ENCODE data around the gene ZCCHC7. TPM values are rescaled to one million over a fixed set of nuclear protein-coding genes. Genes with fewer than 3 reads are reported as not detected.

Gene ZCCHC7
- total and polyA plus RNA-seq, 10 of the 15 experiments (the other 5 are each of a cell fraction or from before 2014, with no cell fraction given), result 42.9 to 178 (median 53.3) TPM

GRCh38 chr9:37340961-37341360 is 220.6 kb downstream of the ZCCHC7 start (continued):
- TF ChIP-seq SKIL (IDR thresholded peaks at IDR 0.05; ENCODE audit: low read depth, poor library complexity, severe bottlenecking), result no peak
- no peak for TF ChIP-seq USF1 (IDR thresholded peaks at IDR 0.05; ENCODE audit: borderline replicate concordance, extremely low read length, insufficient read depth, low read depth, low read length)
- TF ChIP-seq SP1 (IDR thresholded peaks at IDR 0.05; ENCODE audit: low read depth, low read length), result no peak
- TF ChIP-seq ZNF592 (IDR thresholded peaks at IDR 0.05), result no peak
- no peak for TF ChIP-seq POLR2AphosphoS2 (IDR thresholded peaks at IDR 0.05; ENCODE audit: low read depth, low read length)
- TF ChIP-seq STAT3 (IDR thresholded peaks at IDR 0.05; ENCODE audit: low read depth, low read length), result no peak
- TF ChIP-seq TAF1 (IDR thresholded peaks at IDR 0.05; ENCODE audit: borderline replicate concordance, low read depth, low read length), result no peak

All from GM12878 (cell line).